GM21825 (cell line): ENCODE results near the gene PAPOLB.

Source experiments
- ATAC-seq: cut with Tn5 transposase; IDR thresholded peaks from one replicate; pipeline ENCODE4 v1.9.1; 2021; ENCODE audit warnings: mild to moderate bottlenecking, moderate library complexity; ENCODE audit not compliant: unreplicated experiment

PAPOLB gene

DNA sequence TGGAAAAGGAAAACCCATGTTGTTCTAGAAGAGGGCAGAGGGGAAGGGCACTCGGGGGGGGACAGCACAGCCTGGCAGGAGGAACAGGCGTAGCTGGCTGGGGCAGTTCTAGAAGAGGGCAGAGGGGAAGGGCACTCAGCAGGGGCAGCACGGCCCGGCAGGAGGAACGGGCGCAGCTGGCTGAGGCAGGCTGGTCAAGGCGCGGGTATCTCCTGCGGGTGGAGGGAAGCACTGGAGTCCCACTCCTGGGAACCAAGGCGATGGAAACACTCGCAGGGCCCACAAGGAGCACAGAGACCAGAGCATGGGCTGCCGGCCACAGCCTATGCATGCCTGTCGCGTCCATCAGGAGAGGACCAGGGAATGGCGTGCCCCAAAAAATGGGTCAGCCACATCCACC lies 36.7 kb downstream of the PAPOLB start:
- ATAC-seq = no peak

GRCh38 chr7:4824120-4824775 lies 37.6 kb downstream of the PAPOLB start:
- no peak for ATAC-seq

DNA sequence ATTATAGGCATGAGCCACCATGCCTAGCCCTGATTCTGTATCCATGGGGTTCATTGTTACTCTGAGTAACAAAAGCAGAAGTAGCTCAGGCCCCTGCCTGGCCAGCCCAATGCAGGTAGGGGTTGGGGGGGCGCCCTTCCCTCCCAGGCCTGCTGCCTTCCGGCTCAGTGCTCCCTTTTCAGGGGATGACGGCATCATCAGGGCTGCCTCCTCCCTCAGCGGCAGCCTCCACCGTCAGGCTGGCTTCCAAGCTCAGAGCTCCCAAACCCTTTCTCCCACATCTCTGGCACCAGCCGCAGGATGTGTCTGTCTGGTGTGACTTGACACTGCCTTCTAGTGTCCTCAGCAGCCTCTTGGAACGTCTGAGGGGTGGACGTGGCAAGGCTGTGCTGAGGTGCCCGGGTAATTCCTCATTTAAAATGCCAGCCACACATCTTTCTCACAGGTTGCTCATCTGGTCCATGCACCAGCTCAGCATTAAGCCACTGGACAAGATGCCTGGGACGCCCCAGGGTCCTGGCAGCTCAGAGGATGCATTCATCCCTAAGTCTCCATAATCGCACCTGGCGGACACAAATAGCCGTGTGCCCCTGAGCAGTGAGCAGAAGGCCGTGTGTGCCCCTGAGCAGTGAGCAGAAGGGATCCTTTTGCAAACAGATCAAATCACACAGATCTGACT lies 38.2 kb downstream of the PAPOLB start:
- ATAC-seq = no peak

DNA sequence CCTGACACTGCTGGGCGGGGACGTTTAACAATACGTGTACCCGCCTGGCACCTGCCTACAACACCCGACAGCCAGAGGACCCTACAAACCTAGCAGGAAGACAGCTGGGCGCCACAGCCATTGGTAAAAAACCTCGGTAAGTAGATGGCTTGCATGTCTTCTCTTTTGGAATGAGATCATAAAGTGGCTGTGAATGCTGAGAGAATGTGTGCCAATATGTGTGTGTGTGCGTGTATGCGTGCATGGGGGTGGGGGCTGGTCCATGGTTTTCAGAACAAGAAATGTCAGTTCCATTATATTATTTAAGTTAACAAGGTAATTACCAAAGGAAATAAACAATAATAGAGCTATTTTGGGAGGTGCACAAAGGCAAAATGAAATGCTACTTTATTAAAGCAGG lies 39.2 kb downstream of the PAPOLB start:
- ATAC-seq = no peak

GRCh38 chr7:4820967-4821471 lies 40.8 kb downstream of the PAPOLB start:
- ATAC-seq = no peak

- no peak for ATAC-seq
Observed at GRCh38 chr7:4820405-4820966, 41.3 kb downstream of the PAPOLB start.

GRCh38 chr7:4819560-4820404 lies 42.0 kb downstream of the PAPOLB start:
- ATAC-seq = no peak

DNA sequence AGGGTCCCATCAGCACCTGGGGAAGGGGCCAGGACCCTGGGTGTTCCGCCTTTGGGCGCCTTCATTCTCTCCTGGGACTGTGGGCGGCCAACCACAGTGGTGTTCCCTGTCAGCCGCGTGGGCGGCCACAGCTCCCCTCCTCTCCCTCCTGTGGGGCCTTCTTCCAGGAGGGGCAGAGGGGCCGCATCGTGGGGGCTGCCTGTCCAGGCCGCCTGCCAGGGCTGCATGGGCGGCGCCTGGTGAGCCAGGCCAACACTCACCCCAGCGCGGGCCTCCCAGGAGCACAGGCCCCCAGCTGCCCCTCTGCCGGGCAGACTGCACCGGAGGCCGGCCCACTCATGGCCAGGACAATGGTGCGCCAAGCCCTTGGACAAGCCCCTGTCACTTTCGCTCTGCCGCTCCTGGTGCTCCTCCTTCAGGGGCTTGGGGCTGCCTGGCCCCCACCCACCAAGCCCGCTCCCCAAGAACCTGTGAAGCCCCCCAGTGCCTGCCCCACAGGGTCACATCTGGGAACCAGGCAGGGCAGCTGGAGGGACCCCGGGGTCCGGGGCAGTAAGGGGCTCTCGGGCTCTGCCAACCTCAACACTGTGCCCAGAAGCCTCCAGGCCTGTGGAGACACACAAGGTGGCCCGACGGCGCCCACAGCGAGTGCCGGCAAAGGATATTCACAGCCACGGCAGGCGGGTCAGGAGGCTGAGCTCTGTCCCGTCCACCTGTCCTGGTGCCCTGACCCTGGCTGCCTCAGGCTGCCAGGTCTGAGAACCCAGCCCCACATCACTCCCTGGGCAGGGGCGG lies 43.6 kb downstream of the PAPOLB start:
- no peak for ATAC-seq

DNA sequence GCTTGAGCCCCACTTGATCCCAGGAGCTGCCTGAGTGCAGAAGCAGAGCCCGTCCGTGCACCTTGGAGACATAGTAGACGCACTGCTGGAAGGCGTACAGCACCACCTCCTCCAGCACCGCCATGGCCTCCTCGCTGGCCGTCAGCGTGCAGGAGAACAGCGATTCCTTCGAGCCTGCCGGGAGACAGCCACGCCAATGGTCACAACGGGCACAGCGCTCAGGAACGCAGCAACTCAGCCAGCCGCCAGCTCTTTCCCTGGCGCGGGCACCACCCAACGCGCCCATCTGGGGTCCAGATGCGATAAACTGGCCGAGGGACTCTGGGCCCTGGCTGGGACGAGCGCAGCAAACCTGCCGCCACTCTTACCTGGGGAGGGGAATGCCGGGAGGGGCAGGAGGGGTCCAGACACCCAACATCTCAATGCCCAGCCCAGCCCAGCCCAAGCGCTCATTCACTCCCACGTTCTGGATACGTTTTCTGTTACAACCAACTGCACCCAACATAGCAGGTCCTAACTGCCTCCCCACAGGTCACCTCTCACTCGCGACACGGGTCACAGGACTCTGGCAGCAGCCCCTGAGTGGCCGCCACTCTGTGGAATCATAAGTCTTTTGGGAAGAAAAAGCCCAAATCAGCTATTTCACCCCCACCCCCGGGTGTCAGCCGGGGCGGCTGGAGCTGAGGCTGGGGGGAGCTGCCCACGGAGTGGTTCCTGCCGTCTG lies 44.5 kb downstream of the PAPOLB start:
- ATAC-seq = no peak

GRCh38 chr7:4816419-4817080 lies 45.3 kb downstream of the PAPOLB start:
- ATAC-seq = no peak

GRCh38 chr7:4815609-4816418 lies 46.0 kb downstream of the PAPOLB start:
- ATAC-seq = no peak

DNA sequence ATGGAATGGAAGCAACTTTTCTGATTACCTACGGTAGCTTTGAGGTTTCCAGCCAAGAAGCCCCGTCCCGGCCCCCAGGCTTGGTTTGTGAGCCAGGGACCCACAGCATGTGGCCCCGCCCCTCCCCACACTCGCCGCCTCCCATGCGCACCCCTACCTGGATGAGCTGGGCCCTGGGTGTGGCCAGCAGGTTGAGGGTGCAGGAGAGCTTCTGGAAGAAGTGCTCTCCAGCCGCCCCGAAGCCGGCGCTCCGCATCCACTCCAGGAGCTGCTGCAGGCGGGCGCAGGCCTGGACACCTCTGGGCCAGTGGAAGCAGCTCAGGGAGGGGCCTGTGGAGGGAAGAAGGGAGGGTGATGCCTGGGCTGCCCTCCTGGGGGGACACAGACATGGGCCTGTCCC lies 46.7 kb downstream of the PAPOLB start:
- ATAC-seq = no peak

GRCh38 chr7:4814433-4814832 lies 47.4 kb downstream of the PAPOLB start:
- ATAC-seq = no peak

DNA sequence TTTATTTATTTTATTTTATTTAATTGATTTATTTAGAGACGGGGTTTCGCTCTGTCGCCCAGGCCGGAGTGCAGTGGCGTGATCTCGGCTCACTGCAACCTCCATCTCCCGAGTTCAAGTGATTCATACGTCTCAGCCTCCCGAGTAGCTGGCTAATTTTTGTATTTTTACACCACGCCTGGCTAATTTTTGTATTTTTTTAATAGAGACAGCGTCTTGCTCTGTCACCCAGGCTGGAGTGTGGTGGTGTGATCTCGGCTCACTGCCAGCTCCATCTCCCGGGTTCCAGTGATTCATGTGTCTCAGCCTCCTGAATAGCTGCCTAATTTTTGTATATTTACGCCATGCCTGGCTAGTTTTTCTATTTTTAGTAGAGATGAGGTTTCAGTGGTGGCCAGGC lies 52.2 kb downstream of the PAPOLB start:
- ATAC-seq = no peak

DNA sequence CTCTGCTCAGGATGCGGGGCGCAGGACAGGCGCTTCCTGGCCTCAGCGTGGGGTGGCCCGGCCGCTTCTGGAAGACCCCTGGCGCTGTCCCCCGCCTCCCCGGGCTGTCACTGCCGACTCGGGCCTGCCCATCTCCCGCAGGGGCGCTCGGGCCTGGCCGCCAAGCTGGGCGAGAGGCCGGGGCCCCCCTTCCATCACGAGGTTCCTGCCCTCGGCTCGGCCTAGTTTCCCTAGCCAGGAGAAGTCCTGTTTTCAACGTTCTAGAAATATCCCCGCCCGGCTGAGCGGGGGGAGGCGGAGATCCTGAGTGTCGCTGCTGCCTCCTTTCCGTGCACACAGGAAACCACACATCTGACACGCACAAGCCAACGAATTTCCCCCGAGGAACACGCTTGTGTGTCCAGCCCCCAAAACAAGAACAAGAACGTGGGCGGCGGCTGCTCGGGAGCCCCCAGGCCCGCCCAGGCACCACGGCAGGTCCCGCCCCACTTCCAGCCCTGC lies 52.7 kb downstream of the PAPOLB start:
- ATAC-seq = no peak

DNA sequence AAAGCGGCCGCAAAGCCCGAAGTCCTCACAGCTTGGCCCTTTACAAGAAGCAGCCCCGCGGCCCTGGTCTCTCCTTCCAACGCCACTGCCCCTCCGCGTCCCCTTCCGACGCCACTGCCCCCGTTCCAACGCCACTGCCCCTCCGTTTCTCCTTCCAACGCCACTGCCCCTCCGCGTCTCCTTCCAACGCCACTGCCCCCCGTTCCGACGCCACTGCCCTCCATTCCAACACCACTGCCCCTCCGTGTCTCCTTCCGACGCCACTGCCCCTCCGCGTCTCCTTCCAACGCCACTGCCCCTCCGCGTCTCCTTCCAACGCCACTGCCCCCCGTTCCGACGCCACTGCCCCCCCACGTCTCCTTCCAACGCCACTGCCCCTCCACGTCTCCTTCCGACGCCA lies 53.3 kb downstream of the PAPOLB start:
- ATAC-seq = no peak

GRCh38 chr7:4808026-4808425 lies 53.8 kb downstream of the PAPOLB start:
- no peak for ATAC-seq
